HG03575 (cell line): ENCODE results near the gene IGSF8.

Experiments used
- ATAC-seq: cut with Tn5 transposase; IDR thresholded peaks from one replicate; pipeline ENCODE4 v1.9.1; 2021; ENCODE audit not compliant: unreplicated experiment, insufficient number of reproducible peaks, low FRiP score; ENCODE audit errors: extremely low read depth

The IGSF8 gene

DNA sequence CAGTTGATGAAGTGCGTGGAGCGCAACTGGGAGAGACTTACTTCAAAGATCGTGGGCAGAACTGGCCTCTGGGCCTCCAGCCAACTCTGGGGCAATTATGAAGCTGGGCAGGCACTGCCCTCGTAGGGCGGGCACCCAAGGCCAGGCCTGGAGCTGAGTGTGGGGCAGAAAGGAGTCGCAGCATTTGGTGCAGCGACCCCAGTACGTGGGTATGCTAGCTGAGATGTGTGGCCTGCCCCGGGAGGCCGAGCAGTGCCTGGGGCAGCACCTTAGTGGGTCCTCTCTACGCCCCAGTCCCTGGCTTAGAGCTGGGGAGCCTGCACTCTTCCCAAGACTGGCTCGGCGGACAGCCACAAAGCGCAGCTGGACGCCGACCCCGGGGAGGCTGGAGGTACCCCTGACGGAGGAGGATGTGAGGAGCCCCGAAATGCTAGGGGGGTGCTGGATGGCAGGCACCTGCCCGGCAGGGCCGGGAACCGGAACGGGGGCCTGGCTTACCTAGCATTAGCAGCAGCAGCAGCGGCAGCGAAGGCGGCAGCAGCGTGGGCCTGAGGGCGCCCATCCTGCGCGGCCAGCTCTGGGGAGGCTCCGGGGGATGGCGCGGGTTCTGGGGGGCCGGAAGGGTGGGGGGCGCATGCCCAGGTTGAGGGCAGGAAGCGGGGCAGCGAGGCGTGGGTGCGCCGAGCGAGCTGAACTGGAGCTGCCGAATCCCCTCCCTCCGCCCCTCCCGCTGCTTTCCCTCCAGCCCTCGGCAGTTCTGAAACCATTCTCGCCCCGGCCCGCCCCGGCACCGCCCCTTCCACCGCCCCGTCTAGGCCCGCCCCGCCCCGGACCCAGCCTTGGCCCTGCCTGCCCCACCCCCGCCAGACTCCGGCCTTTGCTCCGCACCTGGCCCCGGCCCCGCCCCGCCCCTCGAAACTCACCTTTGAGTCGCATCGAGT is at the start of gene IGSF8:
Gene IGSF8, minus strand, starts transcription at position 709 of the 941 bp plus-strand sequence. Its CDS starts 147 bp downstream, at position 562.
- ATAC-seq: no peak

DNA sequence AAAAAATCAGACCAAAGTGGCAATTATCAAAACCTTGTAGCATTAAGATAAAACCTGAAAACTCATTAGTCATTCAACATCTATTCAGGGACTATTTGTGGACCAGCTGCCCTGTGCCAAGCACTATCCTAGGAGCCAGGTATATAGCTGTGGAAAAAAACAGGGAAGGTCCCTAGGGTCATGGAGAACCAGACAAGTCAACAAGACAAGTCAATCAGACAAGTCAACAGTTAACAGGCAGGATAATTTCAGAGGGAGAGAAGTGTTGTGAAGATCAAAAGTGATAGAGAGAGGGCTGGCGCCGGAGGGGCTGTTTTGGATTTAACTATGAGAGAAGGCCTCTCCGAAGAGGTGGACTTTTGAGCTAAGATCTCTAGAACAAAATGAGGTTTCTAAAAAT is 49.7 kb upstream of the IGSF8 start:
- no peak for ATAC-seq

DNA sequence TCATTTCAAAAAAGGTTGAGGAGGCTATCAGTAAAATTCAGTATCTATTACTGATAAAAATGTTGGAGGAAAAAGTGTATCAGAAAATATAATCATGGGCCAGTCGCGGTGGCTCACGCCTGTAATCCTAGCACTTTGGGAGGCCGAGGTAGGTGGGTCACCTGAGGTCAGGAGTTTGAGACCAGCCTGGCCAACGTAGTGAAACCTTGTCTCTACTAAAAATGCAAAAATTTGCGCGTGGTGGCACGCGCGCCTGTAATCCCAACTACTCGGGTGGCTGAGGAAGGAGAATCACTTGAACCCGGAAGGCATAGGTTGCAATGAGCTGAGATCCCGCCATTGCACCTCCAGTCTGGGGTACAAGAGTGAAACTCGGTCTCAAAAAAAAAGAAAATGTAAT is 47.7 kb upstream of the IGSF8 start:
- no peak for ATAC-seq

DNA sequence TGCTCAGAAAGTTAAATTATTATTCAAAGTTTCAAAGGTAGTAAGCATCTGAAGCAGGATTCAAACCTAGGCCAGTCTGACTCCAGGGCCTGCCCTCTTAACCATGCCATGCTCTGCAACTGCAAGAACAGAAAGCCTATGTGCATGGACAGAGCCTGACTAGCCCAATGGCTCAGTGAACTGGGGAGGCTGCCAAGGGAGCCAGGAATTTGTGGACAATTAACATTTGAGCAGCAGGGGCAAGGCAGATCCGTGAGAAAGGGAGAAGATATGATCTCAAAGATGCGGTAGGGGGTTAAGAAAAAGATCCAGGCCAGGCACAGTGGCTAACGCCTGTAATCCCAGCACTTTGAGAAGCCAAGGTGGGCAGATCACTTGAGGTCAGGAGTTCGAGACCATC is 46.5 kb upstream of the IGSF8 start:
- no peak for ATAC-seq

GRCh38 chr1:160143695-160144094 is 45.3 kb upstream of the IGSF8 start:
- no peak for ATAC-seq

GRCh38 chr1:160139840-160140239 is 41.4 kb upstream of the IGSF8 start:
- ATAC-seq: no peak

DNA sequence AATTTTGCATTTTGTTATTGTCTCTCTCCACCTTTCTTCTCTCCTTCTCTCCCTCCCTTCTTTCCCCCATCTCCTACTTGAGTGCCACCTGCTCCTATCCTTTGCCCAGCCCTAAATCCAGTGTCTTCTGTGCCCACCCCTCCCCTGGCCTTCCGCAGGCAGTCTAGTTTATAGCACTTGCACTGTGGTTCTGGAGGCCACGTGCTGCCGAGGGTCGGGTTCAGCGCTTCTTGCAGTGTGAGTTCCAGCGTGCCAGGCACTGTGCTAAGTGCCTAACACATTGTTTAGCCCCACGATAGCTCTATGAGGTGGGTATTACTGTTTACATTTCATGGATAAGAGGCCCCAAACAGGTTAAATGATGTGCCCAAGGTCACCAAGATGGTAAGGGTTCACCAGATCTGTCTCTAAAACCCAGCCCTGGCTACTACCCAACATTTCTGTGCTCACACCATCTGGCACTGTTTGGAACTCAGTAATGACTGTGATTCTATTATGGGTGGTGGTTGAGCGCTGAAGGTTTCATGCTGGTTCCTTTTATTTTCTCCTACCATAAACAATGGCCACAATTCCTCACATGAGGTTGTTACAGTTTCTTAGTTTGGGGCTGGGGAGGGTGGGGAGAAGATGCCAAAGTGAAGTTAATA is 38.9 kb upstream of the IGSF8 start:
- ATAC-seq: no peak

DNA sequence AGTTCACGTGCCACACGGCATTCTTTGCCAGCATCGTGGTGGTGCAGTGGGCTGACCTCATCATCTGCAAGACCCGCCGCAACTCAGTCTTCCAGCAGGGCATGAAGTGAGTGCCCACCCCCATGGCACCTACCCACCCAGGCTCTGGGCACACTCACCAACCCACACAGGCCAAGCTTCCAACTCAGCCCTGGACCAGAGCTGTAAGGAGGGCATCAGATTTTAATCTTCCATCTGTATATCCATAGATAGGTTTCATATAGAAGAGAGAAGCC is 38.4 kb upstream of the IGSF8 start:
- ATAC-seq: no peak

- ATAC-seq: no peak
Measured at GRCh38 chr1:160136121-160136925, 37.9 kb upstream of the IGSF8 start.

GRCh38 chr1:160134791-160135572 is 36.6 kb upstream of the IGSF8 start:
- no peak for ATAC-seq

GRCh38 chr1:160133990-160134770 is 35.8 kb upstream of the IGSF8 start:
- no peak for ATAC-seq

DNA sequence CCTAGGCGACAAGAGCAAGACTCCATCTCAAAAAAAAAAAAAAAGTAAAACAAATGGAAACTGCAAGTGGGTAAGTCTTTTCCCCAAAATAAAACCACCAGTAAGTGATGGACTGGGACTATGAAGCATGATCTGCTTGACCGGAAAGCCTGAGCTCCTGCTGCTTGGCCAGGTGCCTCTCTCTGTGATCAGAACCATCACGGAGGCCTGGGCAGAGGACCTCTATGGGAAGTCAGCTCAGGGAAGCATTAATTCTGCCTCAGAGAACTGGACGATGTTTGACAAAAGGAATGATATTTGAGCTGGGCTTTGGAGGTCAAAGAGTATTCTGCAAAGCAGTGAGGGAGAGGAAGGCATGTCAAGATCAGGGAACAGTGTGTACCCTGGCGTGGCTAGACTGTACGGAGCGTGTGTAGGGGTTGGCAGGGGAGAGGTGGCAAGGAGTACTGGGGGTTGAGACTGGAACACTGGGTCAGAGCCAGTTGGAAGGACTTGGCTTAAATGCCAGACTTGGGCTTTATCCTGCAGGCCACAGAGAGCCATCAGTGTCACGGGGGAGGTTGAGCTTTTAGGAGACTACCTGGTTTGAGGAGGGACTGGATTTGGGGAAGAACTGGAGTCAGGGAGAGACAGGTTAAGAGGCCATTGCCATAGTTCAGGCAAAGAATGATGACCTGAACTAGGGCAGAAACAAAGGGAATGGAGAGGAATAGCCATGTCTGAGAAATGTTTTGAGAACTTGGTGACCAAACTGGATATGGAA is 33.6 kb upstream of the IGSF8 start:
- ATAC-seq: no peak

- ATAC-seq: no peak
Measured at GRCh38 chr1:160130939-160131338, 32.5 kb upstream of the IGSF8 start.

- ATAC-seq: no peak
Measured at GRCh38 chr1:160130486-160130885, 32.1 kb upstream of the IGSF8 start.

GRCh38 chr1:160129966-160130365 is 31.5 kb upstream of the IGSF8 start:
- ATAC-seq: no peak

GRCh38 chr1:160129558-160129957 is 31.1 kb upstream of the IGSF8 start:
- no peak for ATAC-seq

GRCh38 chr1:160129046-160129445 is 30.6 kb upstream of the IGSF8 start:
- no peak for ATAC-seq

DNA sequence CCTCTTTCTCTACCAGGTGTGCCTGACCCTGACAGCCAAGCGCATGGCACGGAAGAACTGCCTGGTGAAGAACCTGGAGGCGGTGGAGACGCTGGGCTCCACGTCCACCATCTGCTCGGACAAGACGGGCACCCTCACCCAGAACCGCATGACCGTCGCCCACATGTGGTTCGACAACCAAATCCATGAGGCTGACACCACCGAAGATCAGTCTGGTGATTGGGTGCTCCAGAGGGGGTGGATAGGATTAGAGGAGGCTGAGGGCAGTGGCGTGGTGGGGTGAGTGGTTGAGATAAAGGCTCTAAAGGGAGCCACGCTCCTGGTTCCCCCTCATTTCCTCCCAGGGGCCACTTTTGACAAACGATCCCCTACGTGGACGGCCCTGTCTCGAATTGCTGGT is 30.2 kb upstream of the IGSF8 start:
- no peak for ATAC-seq
